ENCODE results near the gene CTSE.
"Not testable (repeated sequence)": the region's sequence is repeated elsewhere in the genome, so short reads cannot be mapped to it uniquely, and the experiment has no call there.

Gene CTSE

DNA sequence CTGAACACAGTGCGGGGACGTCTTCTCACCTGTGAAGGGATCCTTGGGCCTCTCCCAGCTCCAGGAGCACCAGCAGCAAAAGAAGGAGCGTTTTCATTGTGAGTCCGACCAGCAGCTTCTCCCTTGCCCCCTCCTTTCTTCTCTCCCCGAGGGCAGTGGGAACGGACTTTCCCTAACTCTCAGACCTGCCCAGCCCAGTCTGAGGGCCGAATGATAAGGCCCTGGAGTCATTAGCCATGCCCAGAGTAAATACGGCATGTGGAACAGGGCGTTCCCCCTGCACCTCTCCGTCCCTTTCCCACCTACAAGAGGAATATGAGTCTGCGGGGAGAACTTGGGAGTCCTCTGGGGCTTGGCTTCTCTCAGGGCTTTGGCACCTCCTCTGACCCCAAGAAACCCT is at the start of gene CTSE:
Gene CTSE, minus strand, starts transcription at position 201 of the 400 bp plus-strand sequence. Its CDS starts 104 bp downstream, at position 97.
- no peak for DNase-seq (ENCODE audit: low spot score)

DNA sequence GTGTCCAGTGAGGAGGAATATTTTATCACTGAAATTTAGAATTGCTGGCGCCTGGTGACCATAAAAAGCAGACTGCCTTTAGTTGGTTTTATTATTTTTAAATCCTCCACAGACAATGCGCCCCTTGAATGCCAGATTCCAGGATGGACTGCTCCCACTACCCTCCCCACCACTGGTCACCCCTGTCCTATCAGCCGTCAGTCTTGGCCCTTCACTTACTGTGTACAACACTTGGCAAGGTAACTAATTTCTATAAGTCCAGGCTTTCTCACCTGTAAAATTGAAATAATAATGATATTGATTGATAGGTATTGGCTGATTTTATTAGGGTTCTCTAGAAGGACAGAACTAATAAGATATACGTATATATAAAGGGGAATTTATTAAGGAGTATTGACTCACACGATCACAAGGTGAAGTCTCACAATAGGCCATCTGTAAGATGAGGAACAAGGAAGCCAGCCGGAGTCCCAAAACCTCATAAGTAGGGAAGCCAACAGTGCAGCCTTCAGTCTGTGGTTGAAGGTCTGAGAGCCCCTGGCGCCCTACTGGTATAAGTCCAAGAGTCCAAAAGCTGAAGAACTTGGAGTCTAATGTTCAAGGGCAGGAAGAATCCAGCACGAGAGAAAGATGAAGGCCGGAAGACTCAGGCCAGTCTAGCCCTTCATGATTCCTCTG is 47.1 kb upstream of the CTSE start:
- DNase-seq (ENCODE audit: low spot score) = no peak

DNA sequence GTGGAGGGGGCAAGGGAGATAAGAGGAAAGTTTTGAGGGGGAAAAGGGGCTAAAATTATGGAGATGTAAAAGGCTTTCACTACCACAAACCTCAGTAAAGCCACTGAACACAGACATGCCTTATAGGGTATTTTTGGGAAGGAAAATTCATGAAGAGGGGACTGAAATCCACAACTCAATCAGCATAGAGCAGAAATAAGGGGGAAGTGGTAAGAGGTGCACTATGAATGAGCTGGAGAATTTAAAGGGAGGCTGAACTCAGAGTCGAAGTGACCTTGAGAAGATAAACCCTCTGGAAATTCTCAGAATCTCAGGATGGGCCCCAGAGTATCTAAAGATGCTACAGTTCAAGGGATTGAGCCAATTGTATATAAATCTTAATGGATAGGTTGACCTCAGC is 44.6 kb upstream of the CTSE start:
- no peak for DNase-seq (ENCODE audit: low spot score)

DNA sequence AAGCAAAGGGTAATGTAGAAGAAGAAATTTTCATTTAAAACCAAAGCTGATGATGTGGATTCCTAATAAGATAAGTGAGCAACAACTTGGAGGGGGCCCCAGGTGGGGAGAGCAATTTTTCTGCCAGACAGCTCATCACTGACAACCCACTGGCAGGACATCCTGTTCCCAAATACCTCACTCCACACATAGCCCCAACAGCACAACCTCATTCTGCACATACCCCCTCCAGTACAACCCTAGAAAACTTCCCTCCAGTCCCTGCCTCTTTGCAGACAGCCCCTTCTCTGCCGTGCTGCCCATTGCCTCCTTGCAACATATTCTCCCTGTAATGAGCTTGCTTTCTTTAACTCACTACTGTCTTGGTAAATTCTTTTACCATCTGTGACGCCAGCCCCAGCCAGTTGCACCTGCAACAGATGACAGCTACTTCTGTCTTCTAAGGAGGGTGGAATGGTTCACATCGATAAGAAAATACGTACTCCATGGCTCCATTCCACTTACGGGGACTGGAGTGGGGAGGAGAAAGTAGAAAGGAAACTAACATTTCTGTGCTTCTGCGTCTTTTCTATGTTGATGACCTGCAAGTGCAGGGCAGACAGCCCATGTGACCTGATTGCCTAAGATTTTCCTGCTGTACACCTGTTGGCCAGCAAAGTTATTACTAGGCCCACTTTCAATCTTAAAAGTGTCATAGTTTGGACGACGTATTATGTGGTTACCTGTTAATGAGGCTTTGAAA is 44.0 kb upstream of the CTSE start:
- DNase-seq (ENCODE audit: low spot score) = no peak

DNA sequence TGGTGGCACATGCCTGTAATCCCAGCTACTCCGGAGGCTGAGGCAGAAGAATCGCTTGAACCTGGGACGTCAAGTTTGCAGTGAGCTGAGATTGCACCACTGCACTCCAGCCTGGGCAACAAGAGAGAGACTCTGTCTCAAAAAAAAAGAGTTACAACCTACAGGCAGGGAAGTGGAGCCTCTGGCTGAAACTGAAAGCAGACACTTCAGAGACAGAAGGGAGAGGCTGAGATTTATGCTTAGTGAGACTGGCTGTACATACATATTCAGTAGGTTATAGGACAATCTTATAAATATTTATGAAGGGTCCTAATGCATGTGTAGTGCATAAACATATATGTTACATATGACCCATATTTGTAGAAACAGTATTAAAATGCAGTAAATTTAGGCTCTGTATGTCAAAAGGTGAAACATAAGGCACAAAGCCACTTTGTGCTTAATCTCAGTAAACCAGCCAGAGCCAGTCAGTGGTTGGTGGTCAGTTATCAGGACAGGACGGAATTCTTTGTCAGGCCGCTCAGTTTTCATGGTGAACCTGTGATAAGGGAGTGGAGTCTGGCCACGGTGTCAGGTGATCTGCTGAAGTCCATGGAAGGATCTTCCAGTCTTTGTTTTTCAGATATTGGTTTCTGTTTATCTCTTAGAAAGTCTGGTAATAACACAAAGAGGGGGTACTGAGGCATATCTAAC is 42.9 kb upstream of the CTSE start:
- peak; percentile 26 for DNase-seq (ENCODE audit: low spot score)

DNA sequence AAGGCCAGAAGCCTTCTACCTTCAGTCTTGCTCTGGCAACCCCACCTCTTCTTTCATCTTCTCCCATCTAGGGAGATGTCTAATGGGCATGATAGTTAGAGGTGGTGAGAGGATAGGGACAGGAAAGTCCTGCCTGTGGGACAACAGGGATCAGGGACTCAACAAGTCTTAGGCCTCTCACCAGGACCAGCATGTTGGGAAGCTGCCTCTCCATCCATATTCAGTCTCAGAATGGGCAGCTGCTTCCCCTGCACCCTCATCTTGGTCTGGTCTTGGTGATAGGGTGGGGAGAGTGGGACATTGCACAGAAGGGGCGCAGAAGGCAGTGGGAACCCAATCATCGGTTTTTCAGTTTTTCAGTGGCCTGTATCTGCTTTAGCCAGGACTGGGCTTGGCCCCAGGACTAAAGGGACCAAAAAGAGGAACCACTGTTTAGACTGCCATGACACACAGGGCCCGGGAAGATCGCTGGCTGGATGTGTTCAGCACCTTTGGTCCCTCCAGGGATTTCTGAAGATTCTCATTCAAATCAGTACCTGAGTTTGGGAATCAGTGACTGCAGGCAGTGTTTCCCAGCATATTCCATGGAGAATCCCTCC is 42.0 kb upstream of the CTSE start:
- no peak for DNase-seq (ENCODE audit: low spot score)

DNA sequence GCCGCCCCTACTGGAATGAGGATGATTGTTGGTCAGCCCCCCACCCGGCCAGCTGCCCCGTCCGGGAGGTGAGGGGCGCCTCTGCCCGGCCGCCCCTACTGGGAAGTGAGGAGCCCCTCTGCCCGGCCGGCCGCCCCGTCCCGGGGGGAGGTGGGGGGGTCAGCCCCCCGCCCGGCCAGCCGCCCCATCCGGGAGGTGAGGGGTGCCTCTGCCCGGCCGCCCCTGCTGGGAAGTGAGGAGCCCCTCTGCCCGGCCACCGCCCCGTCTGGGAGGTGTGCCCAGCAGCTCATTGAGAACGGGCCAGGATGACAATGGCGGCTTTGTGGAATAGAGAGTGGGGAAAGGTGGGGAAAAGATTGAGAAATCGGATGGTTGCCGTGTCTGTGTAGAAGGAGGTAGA is 40.8 kb upstream of the CTSE start:
- not testable (repeated sequence) for DNase-seq (ENCODE audit: low spot score)

DNA sequence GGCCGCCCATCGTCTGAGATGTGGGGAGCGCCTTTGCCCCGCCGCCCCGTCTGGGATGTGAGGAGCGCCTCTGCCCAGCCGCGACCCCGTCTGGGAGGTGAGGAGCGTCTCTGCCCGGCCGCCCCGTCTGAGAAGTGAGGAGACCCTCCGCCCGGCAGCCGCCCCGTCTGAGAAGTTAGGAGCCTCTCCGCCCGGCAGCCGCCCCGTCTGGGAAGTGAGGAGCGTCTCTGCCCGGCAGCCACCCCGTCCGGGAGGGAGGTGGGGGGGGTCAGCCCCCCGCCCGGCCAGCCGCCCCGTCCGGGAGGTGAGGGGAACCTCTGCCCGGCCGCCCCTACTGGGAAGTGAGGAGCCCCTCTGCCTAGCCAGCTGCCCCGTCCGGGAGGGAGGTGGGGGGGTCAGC is 40.3 kb upstream of the CTSE start:
- not testable (repeated sequence) for DNase-seq (ENCODE audit: low spot score)

DNA sequence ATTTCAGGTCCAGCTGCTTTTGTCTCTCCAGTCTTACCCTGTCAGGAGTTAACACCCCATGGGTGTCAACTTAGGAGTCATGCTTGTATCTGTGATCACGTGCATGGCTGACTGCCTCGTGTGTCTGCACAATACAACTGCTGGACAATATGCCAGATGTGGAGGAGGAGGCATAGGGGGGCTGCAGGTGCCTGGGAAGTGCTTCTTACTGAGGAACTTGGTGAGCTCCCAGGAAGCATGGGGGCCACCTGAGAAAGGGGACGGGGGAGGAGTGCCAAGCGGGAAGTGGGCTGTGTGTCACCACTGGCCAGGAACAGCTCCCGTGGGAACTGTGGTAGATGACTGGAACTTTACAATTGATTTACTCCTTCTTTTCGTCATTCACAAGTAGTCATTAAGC is 38.8 kb upstream of the CTSE start:
- DNase-seq (ENCODE audit: low spot score) = no peak

DNA sequence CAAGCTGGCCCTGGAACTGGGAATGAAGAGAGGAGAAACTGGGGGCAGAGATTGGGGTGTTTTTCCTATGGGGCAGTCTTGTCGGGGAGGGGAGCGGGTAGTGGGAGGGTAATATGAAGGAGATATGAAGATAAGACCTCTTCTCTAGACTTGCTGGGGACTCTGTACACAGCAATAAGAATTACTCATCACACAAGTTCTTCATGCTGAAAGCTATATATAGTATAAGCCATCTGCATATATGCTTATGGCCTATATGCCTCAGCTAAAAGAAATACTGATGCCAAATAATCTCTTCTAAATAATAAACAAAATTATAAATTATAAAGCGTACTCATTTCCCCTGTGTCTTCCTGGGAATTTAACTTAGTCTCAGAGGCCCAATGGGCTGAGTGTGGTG is 37.1 kb upstream of the CTSE start:
- DNase-seq (ENCODE audit: low spot score) = no peak

DNA sequence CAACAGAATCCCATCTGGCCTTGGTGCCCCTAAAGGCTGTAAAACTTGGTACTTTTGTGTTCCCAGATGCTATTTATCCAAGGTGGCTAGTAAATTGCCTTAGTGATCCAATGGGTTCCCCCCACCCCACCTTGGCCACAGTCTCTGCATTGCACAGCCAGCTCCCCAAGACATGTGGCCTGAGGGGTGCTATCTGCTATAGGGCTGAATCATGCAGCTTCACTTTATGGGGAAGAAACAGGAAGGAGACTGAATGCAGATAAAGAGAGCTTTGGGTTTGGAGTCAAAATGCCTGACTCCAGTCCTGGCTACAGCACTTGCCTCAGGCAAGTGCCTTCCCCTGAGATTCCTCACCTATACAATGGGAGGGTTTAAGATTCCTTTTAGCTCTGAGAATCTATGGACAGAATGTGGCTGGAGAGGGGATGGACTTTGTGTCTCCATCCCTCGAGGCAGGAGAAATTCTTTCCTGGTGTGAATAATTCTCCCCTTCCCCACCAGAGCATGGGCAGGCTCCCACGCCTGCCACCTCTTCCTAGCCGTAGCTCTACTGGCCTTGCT is 35.7 kb upstream of the CTSE start:
- DNase-seq (ENCODE audit: low spot score) = no peak

DNA sequence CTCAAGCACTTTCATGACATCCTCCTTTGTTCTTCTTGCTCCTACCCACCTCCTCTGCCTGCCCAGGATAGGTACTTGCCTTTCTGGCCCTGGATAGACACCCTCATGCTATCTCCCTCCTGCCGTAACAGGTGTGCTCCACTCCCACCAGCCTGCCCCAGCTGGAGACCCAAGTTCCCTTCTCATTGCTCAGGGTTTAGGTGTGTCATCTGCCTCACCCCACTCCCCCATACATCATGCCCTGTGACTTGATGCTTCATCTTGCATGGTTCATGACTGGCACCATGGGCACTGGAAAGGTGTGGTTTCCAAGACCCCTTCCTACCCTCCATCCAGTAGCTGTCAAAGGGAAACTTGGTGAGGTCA is 35.2 kb upstream of the CTSE start:
- DNase-seq (ENCODE audit: low spot score) = no peak

DNA sequence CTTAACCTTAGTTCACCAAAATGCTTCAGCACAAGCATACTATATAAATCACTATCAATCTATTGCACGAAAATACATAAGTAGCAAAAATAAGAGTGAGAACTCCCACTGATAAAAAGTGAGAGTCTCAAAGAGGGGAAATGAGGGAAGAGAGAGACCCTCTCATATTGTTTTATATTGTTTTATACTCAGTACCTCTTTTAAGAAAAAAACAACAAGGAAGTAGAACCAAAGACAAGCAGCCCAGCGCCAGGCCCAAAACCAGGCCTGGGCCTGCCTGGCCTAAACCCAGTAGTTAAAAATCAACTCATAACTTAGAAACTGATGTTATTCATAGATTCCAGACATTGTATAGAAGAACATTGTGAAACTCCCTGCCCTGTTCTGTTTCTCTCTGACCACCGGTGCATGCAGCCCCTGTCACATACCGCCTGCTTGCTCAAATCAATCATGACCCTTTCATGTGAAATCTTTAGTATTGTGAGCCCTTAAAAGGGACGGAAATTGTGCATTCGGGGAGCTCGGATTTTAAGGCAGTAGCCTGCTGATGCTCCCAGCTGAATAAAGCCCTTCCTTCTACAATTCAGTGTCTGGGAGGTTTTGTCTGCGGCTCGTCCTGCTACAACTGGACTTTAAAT is 34.7 kb upstream of the CTSE start:
- not testable (repeated sequence) for DNase-seq (ENCODE audit: low spot score)

DNA sequence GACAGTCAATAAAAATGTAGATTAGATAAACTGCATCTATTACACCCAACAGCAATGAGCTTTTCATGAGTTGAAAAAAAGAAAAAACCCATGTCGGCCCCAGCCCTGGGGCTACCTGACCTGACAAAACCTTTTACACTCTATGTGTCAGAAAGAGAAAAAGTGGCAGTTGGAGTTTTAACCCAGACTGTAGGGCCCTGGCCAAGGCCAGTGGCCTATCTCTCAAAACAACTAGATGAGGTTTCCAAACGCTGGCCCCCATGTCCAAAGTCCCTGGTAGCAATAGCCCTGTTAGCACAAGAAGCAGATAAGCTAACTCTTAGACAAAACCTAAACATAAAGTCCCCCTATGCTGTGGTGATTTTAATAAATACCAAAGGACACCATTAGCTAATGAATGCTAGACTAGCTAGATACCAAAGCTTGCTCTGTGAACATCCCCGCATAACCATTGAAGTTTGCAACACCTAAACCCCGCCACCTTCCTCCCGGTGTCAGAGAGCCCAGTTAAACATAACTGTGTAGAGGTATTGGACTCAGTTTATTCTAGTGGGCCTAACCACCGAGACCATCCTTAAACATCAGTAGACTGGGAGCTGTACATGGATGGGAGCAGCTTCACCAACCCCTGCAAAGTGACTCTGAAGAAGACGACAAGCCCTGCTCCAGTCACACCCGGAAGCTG is 32.1 kb upstream of the CTSE start:
- DNase-seq (ENCODE audit: low spot score) = not testable (repeated sequence)

DNA sequence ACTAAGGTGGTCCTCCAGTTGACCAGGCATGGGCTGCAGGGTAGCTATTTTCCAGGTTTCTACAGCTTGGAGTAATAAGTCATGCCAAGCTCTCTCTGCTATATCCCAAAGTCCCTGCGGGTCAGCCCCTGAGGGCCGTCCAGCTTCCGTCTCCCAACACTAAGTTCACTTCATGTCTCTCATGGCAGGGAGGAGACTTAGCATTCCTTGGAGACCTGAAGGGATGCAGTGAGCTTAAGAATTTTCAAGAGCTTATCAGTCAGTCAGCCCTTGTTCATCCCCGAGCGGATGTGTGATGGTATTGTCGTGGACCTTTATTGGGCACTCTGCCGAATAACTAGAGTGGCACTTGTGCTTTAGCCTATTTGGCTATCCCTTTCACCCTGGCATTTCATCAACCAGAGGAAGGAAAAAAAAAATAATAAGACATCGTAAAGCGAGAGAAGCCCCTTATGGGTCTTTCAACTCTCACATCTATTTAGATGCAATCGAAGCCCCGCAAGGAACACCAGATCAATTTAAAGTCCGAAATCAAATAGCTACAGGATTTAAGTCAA is 31.5 kb upstream of the CTSE start:
- DNase-seq (ENCODE audit: low spot score) = not testable (repeated sequence)

DNA sequence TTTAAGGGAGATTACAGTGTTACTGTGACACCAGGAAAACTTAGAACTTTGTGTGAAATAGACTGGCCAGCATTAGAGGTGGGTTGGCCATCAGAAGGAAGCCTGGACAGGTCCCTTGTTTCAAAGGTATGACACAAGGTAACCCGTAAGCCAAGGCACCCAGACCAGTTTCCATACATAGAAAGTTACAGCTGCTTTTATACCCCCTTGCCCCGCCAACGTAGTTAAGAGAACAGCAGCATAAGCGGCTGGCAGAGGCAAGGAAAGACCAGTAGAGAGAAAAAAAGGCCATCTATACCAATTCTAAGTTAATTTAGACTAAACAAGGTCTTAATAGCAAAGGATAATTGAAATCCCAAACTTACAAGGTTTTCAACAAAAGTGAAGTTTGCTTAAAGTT is 29.9 kb upstream of the CTSE start:
- DNase-seq (ENCODE audit: low spot score) = not testable (repeated sequence)

DNA sequence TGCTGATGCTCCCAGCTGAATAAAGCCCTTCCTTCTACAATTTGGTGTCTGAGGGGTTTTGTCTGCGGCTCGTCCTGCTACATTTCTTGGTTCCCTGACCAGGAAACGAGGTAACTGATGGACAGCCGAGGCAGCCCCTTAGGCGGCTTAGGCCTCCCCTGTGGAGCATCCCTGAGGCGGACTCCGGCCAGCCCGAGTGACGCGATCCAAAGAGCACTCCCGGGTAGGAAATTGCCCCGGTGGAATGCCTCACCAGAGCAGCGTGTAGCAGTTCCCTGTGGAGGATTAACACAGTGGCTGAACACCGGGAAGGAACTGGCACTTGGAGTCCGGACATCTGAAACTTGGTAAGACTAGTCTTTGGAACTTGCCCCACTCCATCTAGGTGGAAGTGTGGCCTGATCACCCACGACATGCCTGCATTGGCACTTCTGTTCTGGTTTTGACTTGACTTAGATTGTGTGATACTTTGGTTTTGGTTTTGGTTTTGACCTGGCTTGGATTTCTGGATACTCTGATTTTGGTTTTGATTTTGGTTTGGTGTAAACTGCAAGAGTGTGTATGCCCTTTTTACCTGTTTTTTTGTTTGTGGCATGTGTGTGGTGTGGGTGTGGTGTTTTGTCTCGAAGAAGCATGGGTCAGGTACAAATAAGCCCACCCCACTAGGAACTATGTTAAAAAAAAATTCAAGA is 29.4 kb upstream of the CTSE start, which contains the start of gene RHEX:
Gene RHEX, plus strand, starts transcription at position 255 of the 692 bp plus-strand sequence. CDS start 44,656 bp downstream, outside the sequence.
- DNase-seq (ENCODE audit: low spot score) = not testable (repeated sequence)

DNA sequence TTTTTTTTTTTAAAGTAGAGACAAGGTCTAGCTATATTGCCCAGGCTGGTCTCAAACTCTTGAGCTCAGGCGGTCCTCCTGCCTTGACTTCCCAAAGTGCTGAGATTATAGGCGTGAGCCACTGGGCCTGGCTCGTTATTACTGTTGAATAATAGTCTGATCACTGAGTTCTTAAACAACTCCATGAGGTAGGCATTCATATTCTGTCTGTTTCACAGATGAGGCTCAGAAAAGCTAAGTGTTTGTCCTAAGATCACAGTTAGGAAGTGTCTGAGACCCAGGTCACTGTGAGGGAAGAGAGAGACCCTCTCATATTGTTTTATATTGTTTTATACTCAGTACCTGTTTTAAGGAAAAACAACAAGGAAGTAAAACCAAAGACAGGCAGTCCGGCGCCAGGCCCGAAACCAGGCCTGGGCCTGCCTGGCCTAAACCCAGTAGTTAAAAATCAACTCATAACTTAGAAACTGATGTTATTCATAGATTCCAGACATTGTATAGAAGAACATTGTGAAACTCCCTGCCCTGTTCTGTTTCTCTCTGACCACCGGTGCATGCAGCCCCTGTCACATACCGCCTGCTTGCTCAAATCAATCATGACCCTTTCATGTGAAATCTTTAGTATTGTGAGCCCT is 28.7 kb upstream of the CTSE start:
- not testable (repeated sequence) for DNase-seq (ENCODE audit: low spot score)

DNA sequence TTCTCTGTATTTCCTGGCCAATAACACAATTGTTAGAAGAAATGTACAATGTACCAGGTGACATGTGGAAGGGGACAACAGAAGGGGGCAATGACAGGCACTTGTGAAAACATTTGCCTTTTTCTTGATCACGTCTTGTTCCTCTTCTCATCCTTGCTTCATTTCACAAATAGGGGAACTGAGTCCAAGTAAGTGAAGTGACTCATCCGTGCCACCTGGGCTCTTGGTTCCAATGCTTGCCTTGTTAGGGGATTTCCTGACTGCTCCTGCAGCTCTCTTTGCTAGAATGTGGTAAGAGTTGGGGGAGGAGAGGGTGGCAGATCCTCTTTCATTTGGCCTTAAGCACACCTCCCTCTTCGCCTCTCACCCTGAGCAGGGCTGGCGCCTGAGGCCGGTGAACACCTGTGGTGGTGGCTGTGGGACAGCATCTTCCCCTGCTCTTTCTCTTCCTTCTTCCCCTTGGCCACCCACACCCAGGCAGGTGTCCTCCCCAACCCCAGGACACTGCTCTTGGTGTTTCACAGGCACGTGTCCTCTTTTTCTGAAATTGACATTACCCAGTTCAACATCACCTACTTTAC is 27.1 kb upstream of the CTSE start:
- DNase-seq (ENCODE audit: low spot score) = no peak
